ENCODE data around the gene ZNF664. TPM values are rescaled to one million over a fixed set of nuclear protein-coding genes. Genes with fewer than 3 reads are reported as not detected.

The ZNF664 gene
- total and polyA plus RNA-seq, 9 of the 15 experiments (the other 6 are each of a cell fraction or from before 2014, with no cell fraction given), result 3.3 to 101 (median 63.6) TPM

- POLR2A ChIA-PET, result interaction anchor here (0.5 to 1.0 kb wide), 3 partner anchors 11 to 693 kb away, joined by 3 read pairs; no protein-coding TSS in a partner anchor
- peak; percentile 90 for FAIRE-seq
- no peaks in the 10 kb centered on the region for H3K9me1 ChIP-seq (ENCODE audit: control insufficient read depth, insufficient read depth, low read length)
- intact Hi-C loops (cut with micrococcal nuclease) (loop anchor here (2.0 kb wide), 3 partner anchors 34 to 232 kb away; no protein-coding TSS in a partner anchor), in situ Hi-C loops (cut with MboI) (no loop called here)
- H3K9ac ChIP-seq (ENCODE audit: insufficient read depth in 1 of 2, low read depth in 2 of 2, low read length in 2 of 2), result no peak overlapping the region
- H3K79me2 ChIP-seq (ENCODE audit: control insufficient read depth, insufficient read depth, low read length), result no peaks in the 10 kb centered on the region
- no peak overlapping the region for H3K4me2 ChIP-seq (ENCODE audit: insufficient read depth, low read length)
- no peak overlapping the region for H3K27ac ChIP-seq (ENCODE audit: extremely low read depth, low read depth, low read length)
- H3K36me3 ChIP-seq (ENCODE audit: control insufficient read depth, insufficient read depth, low read length), result no peaks in the 10 kb centered on the region
- no peak overlapping the region for H2AFZ ChIP-seq (ENCODE audit: low read depth, low read length)
- no peaks in the 10 kb centered on the region for H3K9me3 ChIP-seq (replicated peaks; ENCODE audit: control insufficient read depth, insufficient read depth, low read depth, low read length)
- no TSS peak for BruUV-seq (replicated peaks)
- peaks cover 9 to 22% of the 10 kb centered on the region in 2 experiments; a peak in 4 of 5 replicates for H3K27me3 ChIP-seq (ENCODE audit: control insufficient read depth in 2 of 2, insufficient read depth in 2 of 2, low read length in 2 of 2)
- H3K4me3 ChIP-seq, result no peak overlapping the region
- peak; percentile 89 for ATAC-seq
- H3K4me1 ChIP-seq (replicated peaks in 1 of 2; ENCODE audit: control insufficient read depth in 2 of 2, insufficient read depth in 2 of 2, low read length in 2 of 2), result peaks cover 14 to 22% of the 10 kb centered on the region in 2 experiments
- WGBS (ENCODE audit: insufficient coverage, low coverage, missing lambda C conversion rate), result 9% methylated on average over 9 of the region's 9 CpGs
- H4K20me1 ChIP-seq (replicated peaks; ENCODE audit: control insufficient read depth, insufficient read depth, low read length), result no peaks in the 10 kb centered on the region
- peak; percentile 77 to 83 (median 81) for DNase-seq (ENCODE audit: extremely low read depth in 1 of 4, low spot score in 3 of 4)
- CTCF ChIA-PET (ENCODE audit: low intra/inter-chr PET ratio), result interaction anchor here (0.6 to 1.1 kb wide), 6 partner anchors 40 to 875 kb away, joined by 3 to 4 read pairs (median 3); no protein-coding TSS in a partner anchor
- TF ChIP-seq SMC3 (conservative IDR thresholded peaks at IDR 0.05; ENCODE audit: insufficient read depth, low read depth, low read length), result peak; percentile 72
- TF ChIP-seq ZNF184 (CRISPR knock-in tag; IDR thresholded peaks at IDR 0.05), result no peak
- peak; percentile 57; the same call in 1 of the 2 replicates for TF ChIP-seq REST (IDR thresholded peaks at IDR 0.05; ENCODE audit: borderline replicate concordance)
- no peak for TF ChIP-seq REST (CRISPR knock-in tag; IDR thresholded peaks at IDR 0.05; ENCODE audit: low read depth)
- peak; percentile 76 to 85 (median 83) for TF ChIP-seq CTCF (IDR thresholded peaks at IDR 0.05 in 2 of 3, conservative IDR thresholded peaks at IDR 0.05 in 1 of 3; ENCODE audit: insufficient read depth in 2 of 3, low read depth in 1 of 3, low read length in 3 of 3)
- TF ChIP-seq FOXJ3 (CRISPR knock-in tag; IDR thresholded peaks at IDR 0.05), result no peak
- no peak for TF ChIP-seq POLR2AphosphoS2 (IDR thresholded peaks at IDR 0.05; ENCODE audit: low read length)
- TF ChIP-seq RB1 (IDR thresholded peaks at IDR 0.05; ENCODE audit: low read depth), result peak; percentile 44; the same call in 1 of the 2 replicates
- peak; percentile 38; the same call in 1 of the 2 replicates for TF ChIP-seq DEAF1 (CRISPR knock-in tag; IDR thresholded peaks at IDR 0.05)
- peak; percentile 22; the same call in 1 of the 2 replicates for TF ChIP-seq KLF16 (IDR thresholded peaks at IDR 0.05)
These were observed 59.4 kb downstream of the ZNF664 start for GRCh38 chr12:124032265-124032886.
